Hematopoietic multipotent progenitor cell (in vitro differentiated cells): Measurements from ENCODE around the gene HRC. TPM values are rescaled to one million over a fixed set of nuclear protein-coding genes. Genes with fewer than 3 reads are reported as not detected.
"Not testable (repeated sequence)": the region's sequence is repeated elsewhere in the genome, so short reads cannot be mapped to it uniquely, and the experiment has no call there.

ENCODE experiments used
- DNase-seq, 3 donors: peaks; one replicate each; pipeline ENCODE4 v3.0.0-alpha.2; 2011 to 2015; ENCODE audit warnings: low read depth in 2 of 3, low spot score in 2 of 3
- total RNA-seq: library from RNA; depleted of rRNA; stranded (reverse); fragments of >200 nt; gene quantifications from one replicate; pipeline ENCODE4 v1.2.3, GENCODE V29; 2012

The HRC gene, protein sequence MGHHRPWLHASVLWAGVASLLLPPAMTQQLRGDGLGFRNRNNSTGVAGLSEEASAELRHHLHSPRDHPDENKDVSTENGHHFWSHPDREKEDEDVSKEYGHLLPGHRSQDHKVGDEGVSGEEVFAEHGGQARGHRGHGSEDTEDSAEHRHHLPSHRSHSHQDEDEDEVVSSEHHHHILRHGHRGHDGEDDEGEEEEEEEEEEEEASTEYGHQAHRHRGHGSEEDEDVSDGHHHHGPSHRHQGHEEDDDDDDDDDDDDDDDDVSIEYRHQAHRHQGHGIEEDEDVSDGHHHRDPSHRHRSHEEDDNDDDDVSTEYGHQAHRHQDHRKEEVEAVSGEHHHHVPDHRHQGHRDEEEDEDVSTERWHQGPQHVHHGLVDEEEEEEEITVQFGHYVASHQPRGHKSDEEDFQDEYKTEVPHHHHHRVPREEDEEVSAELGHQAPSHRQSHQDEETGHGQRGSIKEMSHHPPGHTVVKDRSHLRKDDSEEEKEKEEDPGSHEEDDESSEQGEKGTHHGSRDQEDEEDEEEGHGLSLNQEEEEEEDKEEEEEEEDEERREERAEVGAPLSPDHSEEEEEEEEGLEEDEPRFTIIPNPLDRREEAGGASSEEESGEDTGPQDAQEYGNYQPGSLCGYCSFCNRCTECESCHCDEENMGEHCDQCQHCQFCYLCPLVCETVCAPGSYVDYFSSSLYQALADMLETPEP
- total RNA-seq: not detected

DNA sequence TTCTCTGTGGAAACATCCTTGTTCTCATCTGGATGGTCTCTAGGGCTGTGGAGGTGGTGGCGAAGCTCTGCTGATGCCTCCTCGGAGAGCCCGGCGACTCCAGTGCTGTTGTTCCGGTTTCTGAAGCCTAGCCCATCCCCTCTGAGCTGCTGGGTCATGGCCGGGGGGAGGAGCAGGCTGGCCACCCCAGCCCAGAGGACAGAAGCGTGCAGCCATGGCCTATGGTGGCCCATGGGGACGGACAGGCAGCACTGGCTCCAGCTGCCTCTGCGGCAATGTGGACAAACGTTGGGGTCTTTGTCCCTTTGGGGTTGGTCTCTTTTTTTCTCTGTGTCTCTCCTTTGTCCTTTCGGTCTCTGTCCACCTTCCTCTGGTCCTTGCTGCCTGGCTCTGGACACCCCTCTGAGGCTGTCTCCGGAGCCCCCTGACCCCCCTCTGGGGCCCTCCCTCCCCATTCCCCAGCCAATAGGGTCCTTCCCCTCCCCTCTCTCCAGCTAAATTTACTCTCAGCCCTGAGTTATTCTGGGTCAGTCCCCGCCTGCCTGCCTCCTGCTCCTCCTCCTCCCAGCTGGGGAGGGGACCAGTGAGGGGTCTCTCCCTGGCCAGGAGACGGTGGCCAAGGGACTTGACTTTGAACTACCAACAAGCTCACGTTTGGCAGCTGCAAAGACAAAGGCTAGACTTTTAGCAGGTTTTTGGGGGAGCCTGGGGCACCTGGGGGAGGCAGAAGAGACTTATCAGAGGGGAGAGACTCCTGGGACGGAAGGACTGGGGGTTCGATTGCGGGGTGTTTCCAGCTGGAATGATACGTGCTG is at the start of gene HRC:
Gene HRC (minus strand): TSS at position 392 of the 815 bp plus-strand sequence. CDS start 159 bp downstream, at position 233.
- no peak for DNase-seq

DNA sequence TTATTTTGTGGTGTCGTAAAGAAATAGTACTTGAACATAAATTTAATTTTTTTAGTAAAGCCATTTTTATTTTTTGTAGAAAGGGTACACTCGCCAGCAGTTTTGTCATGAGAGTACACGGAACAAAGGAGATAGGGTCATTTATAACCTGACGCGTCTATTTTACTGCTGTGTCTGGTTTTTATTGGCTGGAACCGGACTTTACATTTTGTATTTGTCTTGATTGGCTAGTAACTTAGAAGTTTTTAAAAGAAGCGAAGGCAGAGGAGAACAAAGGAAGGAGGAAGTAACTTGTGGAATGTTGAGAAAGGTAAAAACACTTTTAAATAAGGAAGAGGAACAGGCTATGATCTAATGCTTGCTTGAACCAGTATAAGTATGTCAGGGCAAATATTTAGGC is 45.8 kb upstream of the HRC start:
- DNase-seq: no peak

DNA sequence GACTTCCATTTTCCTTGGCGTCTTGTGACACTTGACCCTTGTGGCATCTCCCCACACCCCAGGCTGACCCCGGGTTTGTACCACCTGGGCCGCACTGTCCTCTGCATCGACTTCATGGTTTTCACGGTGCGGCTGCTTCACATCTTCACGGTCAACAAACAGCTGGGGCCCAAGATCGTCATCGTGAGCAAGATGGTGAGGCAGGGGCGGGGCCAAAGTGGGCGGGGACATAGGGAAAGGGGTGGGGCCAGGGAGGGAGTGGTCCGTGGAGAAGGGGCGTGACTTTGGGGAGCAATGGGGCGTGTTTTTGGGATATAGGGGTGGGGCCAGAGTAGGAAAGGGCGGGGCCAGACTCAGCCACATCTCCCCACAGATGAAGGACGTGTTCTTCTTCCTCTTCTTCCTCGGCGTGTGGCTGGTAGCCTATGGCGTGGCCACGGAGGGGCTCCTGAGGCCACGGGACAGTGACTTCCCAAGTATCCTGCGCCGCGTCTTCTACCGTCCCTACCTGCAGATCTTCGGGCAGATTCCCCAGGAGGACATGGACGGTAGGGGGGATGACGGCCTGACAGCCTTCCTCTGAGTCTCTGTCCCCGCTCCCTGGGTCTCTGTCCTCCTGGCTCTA is 45.2 kb upstream of the HRC start:
- no peak for DNase-seq

DNA sequence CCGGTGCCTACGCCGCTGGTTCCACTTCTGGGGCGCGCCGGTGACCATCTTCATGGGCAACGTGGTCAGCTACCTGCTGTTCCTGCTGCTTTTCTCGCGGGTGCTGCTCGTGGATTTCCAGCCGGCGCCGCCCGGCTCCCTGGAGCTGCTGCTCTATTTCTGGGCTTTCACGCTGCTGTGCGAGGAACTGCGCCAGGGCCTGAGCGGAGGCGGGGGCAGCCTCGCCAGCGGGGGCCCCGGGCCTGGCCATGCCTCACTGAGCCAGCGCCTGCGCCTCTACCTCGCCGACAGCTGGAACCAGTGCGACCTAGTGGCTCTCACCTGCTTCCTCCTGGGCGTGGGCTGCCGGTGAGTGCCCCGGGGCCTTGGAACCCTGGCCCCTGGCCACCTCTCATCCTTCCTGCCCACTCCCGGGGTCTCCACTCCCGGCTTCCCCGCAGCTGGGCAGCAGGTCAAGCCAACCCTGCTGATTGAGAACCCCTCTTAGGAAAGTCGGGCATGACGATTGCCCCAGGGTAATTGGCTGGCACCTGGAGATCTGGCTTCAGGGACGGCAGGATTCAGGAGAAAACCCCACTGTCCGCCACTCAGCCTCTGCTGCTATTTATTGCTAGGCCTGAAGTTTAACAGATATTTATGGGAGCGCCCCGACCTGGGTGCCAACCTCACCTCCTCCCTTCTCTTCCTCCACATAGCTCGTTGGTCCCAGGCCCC is 41.5 kb upstream of the HRC start:
- DNase-seq: no peak

DNA sequence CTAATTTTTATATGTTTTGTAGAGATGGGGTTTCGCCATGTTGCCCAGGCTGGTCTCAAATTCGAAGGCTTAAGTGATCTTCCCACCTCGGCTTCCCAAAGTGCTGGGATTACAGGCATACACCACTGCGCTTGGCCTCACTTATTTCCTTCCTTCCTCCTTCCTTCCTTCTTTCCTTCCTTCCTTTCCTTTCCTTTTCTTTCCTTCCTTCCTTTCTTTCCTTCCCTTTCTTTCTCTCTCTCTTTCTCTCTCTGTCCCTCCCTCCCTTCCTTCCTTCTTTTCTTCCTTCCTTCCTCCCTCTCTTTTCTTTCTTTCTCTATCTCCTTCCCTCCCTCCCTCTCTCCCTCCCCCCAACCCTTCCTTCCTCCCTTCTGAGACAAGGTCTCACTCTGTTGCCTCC is 39.2 kb upstream of the HRC start:
- no peak for DNase-seq

DNA sequence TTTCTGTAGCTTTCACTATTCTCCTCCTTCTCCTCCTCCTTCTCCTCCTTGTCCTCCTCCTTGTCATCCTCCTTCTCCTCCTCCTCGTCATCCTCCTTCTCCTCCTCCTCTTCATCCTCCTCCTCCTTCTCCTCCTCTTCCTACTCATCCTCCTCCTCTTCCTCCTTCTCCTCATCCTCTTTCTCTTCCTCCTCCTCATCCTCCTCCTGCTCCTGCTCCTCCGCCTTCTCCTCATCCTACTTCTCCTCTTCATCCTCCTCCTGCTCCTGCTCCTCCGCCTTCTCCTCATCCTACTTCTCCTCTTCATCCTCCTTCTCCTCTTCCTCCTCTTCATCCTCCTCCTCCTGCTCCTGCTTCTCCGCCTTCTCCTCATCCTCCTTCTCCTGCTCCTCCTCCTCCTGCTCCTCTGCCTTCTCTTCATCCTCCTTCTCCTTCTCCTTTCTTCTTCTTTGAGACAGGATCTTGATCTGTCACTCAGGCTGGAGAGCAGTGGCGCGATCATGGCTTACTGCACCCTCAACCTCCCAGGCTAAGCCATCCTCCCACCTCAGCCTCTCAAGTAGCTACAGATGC is 38.7 kb upstream of the HRC start:
- DNase-seq: no peak

DNA sequence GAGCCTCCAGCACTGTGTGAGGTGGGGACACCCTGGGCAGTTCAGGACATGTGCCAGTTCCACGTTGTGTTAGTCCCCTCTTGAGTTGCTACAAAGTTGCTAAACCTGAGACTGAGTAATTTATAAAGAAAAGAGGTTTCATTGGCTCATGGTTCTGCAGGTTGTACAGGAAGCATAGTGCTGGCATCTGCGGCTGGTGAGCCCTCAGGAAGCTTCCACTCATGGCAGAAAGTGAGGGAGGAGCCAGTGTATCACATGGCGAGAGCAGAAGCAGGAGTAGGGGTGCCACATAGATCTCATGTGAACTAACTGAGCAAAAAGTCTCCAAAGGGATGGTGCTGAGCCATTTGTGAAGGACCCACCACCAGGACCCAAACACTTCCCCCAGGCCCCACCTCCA is 35.6 kb upstream of the HRC start:
- DNase-seq: no peak

DNA sequence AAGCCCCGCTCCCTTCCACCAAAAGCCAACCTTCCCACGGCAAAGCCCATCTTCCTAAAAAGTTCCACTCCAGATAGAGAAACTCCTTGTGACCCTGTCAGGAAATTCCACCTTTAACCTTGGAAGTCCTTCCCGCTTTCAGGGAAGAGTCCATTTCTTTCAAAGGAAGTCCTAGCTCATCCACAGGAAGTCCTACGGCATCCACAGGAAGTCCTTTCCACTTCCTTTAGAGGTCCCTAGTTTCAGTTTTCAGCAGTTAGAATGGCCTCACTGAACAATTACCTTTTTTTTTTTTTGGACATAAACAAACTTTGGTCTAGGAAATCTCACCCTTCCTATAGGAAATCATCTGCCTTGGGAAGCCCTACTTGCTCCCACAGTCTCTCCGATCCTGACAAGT is 34.1 kb upstream of the HRC start:
- DNase-seq: no peak

DNA sequence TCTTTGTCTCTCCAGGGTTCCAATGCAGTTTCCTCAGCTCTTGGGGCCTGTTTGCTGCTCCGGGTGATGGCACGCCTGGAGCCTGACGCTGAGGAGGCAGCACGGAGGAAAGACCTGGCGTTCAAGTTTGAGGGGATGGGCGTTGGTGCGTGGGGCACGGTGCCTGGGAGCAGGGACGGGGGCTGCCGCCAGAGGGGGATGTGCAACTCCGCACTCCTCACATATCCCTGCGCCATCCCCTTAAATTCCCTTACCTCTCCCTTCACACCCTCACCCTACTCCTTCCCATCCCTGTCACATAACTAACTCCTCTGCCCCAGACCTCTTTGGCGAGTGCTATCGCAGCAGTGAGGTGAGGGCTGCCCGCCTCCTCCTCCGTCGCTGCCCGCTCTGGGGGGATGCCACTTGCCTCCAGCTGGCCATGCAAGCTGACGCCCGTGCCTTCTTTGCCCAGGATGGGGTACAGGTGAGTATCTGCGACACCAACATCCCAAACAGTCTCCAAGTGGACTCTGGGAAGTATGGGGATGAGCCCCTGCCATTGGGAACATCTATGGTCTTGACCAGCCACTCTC is 33.5 kb upstream of the HRC start:
- no peak for DNase-seq

DNA sequence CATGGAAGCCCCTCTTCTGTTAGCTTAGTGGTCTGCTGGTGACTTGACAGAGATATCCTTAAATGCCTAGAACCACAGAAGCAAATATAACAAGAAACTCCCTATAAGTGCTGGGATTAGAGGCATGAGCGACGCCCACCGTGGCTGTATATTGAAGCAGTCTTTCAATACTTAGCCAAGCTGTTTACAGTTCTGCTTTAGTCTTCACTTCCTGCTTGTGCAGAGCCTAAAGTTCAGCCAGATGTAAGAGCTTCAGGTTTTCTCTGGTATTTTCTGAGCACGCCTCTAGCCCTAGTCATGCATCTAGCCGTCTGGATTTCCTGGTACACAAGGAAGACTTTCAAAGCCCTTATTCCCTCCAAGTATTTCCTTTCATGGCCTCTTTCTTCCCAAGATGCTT is 30.9 kb upstream of the HRC start:
- no peak for DNase-seq

DNA sequence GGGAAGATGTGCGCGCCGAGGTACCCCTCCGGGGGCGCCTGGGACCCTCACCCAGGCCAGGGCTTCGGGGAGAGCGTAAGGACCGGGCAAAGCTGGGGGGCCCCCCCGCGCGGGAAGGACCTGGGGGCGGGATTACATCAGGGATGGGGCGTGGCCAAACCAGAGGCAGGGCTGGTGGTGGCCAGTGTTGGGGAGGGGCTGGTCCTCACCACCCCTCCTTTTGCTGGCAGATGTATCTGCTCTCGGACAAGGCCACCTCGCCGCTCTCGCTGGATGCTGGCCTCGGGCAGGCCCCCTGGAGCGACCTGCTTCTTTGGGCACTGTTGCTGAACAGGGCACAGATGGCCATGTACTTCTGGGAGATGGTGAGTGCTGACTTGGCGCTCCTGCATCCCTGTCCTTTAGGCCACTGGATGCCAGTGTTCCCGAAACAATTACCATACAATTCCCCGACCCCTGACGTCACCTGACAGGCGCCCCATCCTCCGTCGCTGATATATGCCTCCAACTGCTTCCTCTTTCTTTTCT is 27.7 kb upstream of the HRC start:
- no peak for DNase-seq

DNA sequence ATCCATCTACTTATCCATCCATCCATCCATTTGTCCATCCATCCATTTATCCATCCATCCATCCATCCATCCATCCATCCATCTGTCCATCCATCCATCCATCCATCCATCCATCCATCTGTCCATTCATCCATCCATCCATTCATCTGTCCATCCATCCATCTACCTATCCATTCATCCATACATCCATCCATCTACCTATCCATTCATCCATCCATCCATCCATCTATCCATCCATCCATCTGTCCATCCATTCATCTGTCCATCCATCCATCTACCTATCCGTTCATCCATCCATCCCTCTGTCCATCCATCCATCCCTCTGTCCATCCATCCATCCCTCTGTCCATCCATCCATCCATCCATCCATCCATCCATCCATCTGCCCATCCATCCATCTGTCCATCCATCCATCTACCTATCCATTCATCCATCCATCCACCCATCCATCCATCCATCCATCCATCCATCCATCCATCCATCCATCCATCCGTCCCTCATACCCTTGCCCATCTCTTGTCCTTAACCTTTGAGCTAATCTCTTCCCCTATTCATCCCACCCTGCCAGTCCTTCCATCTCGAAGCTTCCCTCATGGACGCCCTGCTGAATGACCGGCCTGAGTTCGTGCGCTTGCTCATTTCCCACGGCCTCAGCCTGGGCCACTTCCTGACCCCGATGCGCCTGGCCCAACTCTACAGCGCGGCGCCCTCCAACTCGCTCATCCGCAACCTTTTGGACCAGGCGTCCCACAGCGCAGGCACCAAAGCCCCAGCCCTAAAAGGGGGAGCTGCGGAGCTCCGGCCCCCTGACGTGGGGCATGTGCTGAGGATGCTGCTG is 27.0 kb upstream of the HRC start:
- DNase-seq: not testable (repeated sequence)

DNA sequence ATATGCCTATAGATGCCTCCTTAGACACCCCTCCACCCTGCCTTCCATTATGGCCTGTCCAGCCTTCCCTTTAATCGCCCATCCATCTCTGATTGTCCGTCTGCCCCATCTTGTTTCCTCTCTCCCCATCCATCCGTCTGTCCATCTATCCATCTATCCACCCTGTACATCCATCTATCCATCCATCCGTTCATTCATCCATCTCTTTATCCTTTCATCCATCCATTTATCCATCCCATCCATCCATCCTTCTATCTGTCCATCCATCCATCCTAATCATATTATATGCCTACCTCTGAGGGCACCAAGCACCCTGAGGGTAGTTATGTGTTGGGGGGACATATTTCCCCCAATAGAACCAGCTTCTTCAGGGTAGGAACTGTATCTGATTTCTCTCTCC is 25.5 kb upstream of the HRC start:
- no peak for DNase-seq

DNA sequence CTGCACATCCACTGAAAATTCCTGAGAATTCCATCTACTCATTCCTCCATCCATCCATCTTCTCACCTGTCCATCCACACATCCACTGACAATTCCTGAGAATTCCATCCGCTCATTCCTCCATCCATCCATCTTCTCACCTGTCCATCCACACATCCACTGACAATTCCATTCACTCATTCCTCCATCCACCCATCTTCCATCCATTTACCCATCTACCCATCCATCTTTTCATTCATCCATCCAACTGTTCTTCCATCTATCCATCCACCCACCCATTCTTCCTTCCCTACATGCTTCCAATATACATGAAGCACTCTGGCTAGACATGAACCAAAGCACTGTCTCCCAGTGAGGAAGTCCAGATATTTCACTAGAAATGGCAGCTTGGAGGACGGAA is 18.0 kb upstream of the HRC start:
- no peak for DNase-seq

DNA sequence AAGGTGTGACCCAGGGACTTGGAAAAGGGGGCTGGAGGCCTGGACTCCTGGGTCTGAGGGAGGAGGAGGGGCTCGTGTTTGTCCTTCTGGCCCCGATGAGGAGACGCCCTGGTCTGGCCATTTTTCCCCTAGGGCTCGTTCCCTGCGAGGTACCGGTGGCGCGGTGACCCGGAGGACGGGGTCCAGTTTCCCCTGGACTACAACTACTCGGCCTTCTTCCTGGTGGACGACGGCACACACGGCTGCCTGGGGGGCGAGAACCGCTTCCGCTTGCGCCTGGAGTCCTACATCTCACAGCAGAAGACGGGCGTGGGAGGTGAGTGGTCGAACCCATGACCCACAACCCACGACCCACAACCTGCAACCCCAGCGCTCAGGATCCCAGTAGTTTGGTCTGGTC is 13.2 kb upstream of the HRC start:
- DNase-seq: no peak

DNA sequence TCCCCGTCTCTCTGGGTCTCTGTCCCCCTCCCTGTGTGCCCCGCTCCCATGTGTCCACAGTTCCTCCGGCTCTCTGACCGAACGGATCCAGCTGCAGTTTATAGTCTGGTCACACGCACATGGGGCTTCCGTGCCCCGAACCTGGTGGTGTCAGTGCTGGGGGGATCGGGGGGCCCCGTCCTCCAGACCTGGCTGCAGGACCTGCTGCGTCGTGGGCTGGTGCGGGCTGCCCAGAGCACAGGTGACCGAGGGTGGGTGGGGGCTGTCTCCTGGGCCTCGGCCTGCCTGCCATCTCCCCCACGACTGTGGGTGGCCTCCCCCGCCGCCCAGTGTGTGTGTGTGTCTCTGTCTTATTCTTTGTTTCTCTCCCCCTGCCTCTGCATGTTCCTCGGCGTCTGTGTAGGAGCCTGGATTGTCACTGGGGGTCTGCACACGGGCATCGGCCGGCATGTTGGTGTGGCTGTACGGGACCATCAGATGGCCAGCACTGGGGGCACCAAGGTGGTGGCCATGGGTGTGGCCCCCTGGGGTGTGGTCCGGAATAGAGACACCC is 12.7 kb upstream of the HRC start:
- DNase-seq: no peak

DNA sequence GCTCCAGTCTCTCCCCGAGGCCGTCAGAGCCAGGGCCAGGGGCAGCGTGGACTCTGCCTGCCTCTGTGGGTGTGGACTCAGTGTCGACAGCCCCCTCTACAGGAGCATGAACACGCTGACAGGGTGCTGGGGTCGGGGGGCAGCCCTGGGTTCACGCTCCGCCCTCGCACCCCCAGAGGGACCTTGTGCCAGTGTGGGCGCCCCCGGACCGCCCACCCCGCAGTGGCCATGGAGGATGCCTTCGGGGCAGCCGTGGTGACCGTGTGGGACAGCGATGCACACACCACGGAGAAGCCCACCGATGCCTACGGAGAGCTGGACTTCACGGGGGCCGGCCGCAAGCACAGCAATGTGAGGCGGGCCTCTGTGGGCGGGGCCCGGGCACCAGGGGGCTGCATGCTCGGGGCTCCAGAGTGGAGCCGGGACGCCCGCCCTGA is 10.7 kb upstream of the HRC start:
- DNase-seq: no peak

DNA sequence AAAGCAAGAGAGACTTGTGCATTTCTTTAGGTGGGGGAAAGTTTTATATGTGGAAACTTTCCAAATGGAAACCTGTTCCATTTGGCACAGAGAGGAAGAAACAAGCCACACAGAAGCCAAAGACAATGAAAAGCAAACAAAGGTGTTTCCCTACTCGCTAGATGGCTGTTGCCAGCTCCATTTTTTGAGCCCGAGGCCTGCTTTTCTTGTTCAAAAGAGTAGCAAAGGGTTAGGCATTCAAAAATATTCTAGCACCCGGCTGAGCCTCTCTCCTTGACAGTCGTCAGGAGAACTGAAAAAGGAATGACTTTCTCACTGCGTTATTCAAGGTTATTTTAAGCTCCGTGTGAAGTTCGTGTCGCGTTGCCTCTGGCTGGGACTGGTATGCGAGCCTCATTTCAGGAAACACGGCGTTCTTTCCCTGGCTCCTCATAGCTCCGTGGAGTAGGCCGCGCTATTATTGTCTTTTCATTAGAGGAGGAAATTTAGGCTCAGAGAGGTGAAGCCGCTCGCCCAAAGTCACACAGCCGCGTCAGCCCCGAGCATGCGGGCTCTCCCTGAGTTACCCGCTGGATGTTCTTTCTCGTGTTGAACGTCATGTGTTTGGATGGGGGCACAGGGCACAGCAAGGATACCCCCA is 10.0 kb upstream of the HRC start:
- no peak for DNase-seq
